Fibroblast of peridontal ligament (primary cell): ENCODE measurements around the gene ZNF583.

Experiments used
- DNase-seq: peaks from one replicate; pipeline ENCODE4 v3.0.0-alpha.2; 2010; ENCODE audit errors: extremely low read depth

ZNF583 gene

DNA sequence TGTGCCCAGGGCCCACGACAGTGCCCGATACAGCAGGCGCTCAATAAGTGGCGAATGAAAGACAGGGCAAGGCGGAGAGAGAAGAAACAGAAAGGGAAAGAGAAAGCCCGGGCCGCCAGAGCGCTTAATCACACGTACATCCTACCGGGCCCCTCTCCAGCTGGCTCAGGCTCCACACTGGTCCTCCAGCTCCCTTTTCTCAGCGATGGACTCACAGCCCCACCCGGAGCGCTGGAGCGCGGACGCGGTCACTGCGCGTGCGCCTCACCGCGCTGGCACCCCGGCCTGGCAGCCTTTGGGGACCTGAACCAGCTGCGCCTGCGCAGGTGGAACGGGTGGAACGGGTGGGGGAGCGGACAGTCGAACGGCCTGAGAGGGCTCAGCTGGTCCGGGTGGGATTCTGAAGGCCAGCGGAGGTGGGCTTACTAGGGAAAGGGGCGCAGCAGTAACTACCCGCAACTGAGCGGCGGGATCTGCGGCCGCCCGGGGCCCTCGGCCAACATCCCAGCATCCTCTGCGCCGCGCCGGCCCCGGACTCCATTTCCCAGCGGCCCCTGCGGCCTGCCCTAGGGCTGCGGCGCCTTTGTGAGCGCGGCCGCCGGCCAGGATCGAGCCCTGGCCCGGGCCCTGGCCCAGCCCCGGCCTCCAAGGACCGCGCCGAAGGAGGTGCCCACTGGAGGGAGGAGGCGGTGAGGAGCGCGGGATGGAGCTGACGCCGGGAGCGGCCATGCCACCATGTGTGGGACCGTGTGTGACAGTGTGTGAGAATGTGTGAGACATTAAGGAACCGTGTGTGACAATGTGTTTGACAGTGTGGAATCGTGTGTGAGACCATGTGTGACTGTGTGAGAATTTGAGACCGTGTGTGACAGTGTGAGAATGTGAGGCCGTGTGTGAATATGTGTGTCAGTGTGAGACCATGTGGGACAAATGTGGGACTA, at the start of gene ZNF583:
Gene ZNF583 (plus strand): TSS at position 569 of the 941 bp plus-strand sequence. CDS start 2,783 bp downstream, outside the sequence.
- peak; percentile 97 for DNase-seq

DNA sequence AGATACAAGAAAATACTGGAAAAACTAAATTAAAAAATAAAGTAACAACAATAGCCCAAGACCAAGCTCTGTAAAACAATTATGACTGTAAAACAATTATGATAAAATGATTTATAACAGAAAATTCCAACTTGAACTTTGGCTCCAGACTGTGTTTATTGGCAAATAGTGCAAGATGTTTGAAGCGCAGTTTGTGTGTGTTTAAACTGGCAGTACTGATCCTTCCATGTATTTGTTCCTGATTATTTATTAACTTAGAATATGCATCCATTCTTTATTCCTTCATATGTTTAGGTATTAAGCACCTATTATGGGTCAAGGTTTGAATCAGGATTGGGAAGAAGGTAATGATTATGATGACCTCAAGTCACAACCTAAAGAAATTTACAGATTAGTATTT, 48.6 kb upstream of the ZNF583 start:
- no peak for DNase-seq

DNA sequence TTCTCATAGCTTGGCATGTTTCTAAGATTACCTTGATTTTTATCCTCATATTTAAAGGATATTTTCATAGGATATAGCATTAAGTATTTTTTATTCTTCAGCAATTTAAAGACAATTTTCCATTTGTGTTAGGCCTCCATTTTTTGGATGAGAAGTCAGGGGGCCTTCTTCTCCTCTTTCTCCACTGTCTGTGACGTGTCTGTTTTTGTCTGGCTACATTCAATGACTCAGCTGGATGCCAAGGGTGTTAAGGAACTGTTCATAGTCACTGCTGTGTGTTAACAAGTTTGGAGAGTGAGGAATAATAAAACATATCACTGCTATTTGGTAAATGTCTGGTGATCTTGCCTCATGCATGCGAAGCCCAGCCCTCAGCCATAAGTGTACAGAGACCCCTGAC, 47.2 kb upstream of the ZNF583 start:
- no peak for DNase-seq

DNA sequence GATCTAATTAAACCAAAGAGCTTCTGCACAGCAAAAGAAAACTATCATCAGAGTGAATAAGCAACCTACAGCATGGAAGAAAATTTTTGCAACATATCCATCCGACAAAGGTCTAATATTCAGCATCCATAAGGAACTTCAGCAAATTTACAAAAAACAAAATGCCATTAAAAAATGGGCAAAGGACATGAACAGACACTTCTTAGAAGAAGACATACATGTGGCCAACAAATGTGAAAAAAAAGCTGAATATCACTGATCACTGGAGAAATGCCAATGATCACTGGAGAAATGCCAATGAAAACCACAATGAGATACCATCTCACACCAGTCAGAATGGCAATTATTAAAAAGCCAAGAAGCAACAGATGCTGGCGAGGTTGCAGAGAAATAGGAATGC, 43.3 kb upstream of the ZNF583 start:
- no peak for DNase-seq

DNA sequence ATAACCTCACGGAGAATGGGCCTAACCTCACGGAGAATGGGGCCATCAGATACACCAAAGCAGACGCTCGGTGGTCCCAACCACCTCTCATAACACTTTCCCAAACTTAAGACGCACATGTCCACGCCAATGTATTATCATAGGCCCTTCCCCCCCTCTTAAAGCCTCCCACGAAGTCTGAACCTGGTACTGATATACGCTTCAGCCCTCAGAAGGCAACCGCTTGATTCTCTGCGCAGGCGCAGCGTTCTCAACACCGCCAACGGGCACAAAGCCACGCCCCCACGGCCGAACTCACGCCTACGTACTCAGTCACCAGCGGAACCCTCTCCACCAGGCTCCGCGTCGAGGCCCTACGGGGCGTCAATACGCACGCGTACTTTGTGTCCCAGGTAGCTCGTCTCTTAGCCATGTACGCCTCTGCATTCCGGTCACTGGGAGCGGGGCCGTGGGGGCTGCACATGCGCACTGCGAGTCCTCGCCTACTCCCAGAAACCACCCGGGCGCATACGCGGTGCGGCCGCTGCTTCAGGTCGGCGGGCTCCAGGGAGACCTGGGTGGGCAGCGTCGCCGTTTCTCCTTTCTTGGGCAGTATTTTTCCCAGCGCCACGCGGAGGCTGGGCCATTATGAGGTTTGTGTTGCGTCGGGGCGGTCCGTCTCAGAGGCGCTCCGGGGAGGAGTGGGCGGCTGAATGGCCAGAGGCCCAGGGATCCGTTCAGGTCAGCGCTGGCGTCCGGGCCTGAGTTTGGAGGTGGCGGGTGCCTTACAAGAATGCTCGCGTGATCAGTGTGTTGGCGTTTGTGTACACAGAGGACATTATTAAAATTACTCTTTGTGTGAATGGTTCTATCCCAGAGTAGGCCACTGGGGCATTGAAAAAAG, 36.1 kb upstream of the ZNF583 start:
- peak; percentile 93 for DNase-seq

DNA sequence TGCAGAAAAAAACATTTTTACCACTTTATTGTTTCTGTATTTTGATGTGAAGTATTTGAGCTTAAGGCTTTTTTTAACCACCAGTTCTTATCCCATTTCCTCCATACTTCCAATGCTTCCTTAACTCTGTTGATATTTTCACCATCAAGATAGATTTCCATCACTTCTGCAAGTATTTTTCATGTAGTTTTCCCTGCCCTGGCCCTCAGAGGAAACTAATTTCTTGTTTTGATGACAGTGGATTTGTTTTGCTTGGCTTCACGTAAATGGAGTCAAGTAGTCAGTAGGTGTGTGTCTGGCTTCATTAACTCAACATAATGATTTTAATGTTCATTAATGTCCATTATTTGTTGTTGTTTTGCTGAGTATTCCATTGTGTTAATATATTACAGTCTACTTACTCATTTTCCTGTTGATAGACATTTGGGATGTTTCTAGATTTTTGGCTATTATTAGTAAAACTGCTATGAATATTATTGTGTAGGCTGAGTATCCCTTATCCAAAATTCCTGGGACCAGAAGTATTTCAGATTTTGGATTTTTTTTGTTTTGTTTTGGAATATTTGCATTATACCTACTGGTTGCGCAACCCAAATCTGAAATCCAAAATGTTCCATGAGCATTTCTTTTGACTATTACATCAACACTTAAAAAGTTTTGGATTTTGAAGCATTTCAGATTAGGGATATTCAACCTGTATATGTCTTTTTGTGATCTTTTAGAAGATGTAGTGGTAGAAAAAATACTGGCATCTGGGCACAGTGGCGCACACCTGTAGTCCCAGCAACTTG, 34.1 kb upstream of the ZNF583 start:
- DNase-seq = no peak

DNA sequence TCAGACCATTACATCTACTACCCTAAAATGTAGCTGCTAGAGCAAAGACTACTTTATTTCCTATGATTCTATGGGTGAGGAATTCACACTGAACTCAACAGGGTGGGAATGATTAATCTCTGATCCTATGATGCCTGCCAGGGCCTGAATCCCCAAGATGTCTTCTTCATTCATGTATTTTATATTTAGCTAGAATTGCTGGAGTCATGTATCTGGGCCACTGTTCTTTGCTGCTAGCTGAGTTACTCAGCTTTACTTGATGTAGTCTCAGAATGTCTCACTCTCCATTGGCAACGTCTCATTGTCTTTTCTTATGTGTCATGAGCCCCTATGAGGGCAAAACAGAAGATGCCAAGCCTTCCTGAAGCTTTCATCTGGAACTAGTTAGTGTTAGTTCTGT, 31.9 kb upstream of the ZNF583 start:
- DNase-seq = peak; percentile 9

DNA sequence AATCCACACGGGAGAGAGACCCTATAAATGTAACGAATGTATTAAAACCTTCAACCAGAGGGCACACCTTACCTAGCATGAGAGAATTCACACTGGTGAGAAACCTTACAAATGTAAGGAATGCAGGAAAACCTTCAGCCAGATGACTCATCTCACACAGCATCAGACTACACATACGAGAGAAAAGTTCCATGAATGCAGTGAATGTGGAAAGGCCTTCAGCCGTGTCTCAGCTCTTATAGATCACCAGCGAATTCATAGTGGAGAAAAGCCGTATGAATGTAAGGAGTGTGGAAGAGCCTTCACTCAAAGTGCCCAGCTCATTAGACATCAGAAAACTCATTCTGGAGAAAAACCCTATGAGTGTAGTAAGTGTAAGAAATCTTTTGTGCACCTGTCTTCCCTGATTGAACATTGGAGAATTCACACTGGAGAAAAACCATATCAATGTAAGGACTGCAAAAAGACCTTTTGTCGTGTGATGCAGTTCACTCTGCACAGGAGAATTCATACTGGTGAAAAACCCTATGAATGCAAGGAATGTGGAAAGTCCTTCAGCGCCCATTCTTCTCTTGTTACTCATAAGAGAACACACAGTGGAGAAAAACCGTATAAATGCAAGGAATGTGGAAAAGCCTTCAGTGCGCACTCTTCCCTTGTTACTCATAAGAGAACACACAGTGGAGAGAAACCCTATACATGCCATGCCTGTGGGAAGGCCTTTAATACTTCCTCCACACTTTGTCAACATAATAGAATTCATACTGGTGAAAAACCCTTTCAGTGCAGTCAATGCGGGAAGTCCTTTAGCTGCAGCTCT, 26.8 kb upstream of the ZNF583 start:
- DNase-seq = no peak

DNA sequence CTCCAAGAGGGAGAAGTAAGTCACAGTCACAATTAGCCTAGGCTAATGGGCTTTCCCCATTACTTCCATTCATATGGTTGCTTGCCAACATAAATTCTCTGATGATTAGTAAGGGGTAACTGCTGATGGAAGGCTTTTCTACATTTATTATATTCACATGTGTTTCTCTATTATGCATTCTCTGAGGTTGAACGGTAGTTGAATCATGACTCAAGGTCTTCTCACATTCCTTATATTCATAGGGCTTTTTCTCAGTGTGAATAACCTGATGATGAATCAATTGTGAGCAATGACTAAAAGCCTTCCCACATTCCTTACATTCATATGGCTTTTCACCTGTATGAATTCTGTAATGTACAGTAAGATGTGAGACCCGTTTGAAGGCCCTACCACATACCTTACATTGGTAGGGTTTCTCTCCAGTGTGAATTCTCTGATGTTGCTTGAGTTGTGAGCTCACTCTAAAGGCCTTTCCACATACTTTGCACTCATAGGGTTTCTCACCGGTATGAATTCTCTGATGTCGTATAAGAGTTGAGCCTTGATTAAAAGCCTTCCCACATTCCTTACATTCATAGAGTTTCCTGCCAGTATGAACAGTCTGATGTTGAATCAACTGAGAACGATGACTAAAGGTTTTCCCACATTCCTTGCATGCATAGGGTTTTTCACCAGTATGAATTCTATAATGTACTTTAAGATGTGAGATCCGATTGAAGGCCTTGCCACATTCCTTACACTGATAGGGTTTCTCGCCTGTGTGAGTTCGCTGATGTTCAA, 20.1 kb upstream of the ZNF583 start:
- no peak for DNase-seq

DNA sequence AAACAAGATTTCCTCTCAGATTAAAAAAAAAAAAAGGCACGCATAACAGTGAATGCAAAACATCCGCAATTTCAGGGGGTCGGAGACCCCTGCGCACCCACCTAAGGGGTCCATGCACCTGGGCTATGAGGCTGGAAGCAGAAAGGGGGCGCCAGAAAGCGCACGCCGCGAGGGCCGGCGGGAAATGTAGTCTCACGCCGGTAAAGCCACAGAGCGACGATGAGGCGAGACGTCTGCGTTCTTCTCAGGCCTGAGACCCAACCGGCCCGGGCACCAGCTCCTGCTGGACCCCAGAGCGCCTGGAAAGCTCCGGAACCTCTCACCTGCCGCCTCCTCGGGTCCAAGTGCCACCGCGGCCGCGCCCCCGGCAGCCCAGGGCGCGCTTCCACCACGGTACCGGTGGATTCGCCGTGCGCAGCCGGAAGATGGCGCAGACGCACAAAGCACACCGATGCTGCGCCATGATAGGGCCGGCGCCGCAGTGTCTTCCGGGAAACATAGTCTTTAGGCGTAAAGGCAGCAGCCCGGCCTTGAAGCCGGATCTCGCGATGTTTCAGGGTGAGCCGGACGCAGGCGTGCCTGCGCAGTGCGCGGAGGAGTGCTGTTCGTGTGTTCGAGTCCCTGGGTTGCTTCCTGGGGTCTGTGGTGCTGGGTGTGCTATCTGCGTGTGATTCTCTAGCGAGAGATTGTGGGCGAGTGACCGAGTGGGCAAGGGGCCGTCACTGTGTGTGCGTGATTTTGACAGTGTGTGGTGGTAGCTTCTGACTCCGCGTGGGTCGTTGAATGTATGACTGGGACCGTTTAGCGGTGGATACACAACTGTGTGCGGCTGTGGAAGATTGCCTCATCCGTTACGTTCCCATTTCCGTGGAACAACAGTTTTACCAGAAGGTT, 10.8 kb upstream of the ZNF583 start, which contains the start of gene ZNF582:
Gene ZNF582 (minus strand): TSS at position 416 of the 894 bp plus-strand sequence. CDS start 1,782 bp downstream, outside the sequence.
- peak; percentile 96 for DNase-seq

DNA sequence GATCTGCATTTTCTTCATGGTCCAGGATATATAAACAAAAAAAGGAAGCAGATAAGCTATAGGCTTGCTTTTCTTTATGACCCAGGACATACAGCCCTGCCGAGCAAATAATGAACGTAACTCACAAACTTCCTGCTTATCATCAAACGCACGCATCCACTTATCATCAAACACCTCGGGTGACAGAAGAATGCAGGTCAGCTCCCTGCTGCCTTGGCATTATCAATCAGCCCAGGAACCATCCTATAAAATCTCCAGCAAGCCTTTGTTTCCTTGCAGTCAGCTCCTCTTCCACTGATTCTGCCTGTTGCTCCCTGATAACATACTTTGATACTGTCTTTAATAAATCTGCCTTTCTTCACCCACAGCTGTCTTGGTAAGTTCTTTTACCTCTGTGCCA, 5.3 kb upstream of the ZNF583 start:
- DNase-seq = no peak

DNA sequence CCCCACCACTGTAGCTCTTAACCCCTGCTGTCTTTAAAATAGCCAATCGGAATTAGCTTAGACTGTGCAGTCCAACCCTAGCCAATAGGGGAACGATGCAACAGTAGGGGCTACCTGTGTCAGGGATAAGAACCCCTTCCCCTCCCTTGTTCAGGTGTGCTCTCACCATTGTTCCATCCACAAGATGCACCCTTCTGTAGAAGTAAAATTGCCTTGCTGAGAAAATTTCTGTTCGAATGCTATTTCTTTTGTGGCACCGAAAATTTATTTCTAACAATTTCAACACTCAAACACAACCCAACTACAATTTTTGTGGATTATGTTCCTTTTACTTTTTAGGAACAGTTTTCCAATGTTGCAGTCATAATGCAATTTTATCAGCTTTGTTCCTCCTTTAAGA, 3.6 kb upstream of the ZNF583 start:
- DNase-seq = no peak

DNA sequence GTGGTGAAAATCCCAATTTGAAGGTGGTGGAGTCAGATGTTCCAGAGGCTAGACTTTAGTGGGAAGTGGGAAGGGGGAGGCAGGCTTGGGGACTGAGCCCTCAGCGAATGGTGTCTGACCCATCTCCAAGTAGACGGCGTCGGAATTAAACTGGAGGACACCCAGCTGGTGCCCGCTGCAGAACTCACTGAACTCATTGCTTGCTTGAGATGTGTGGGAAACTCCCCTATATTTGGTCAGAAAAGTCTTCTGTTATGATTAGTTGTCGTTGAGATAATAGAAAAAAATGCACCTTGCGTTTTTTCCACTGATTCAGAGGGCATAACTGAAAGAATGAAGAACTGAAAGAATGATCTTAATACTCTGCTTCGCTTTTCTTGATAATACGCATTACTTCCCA, 871 bp upstream of the ZNF583 start:
- DNase-seq = no peak

DNA sequence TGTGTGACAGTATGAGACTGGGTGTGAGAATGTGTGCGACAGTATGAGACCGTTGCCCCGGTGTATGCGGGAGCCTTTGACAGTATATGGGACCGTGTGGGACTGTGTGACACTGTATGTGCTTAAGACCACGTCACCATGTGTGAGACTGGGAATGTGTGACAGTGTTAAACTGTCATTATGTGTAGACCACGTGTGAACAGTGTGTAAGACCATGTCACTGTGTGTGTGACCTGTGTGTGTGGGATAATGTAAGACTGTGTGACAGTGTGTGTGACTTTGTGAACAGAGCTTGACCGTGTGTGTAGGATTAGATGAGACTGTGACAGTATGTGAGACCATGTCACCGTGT, 549 bp downstream of the ZNF583 start:
- DNase-seq = no peak

DNA sequence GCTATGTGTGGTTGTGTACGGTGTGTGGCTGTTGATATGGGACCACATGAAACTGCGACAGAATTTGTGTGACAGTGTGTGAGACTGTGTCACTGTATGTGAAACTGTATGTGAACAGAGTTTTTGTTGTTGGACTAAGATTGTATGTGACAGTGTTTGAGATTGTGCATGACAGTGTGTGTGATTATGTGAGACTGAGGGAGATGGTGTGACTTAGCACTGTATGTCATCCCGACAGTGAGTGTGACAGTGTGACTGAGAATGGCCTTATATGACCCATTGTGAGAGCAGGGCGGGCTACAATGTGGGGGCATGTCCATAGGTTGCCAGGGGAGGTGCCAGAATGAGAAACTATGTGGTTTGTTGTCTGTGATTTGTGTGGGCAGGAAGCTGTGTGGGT, 930 bp downstream of the ZNF583 start:
- no peak for DNase-seq

DNA sequence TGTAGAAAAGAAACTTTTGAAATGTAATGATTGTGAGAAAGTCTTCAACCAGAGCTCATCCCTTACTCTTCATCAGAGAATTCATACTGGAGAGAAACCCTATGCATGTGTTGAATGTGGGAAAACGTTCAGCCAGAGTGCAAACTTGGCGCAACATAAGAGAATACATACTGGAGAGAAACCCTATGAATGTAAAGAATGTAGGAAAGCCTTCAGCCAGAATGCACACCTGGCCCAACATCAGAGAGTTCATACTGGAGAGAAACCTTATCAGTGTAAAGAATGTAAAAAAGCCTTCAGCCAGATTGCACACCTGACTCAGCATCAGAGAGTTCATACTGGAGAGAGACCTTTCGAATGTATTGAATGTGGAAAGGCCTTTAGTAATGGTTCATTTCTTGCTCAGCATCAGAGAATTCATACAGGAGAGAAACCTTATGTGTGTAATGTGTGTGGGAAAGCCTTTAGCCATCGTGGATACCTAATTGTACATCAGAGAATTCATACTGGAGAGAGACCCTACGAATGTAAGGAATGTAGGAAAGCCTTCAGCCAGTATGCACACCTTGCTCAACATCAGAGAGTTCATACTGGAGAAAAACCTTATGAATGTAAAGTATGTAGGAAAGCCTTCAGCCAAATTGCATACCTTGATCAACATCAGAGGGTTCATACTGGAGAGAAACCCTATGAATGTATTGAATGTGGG, 19.3 kb downstream of the ZNF583 start:
- no peak for DNase-seq

DNA sequence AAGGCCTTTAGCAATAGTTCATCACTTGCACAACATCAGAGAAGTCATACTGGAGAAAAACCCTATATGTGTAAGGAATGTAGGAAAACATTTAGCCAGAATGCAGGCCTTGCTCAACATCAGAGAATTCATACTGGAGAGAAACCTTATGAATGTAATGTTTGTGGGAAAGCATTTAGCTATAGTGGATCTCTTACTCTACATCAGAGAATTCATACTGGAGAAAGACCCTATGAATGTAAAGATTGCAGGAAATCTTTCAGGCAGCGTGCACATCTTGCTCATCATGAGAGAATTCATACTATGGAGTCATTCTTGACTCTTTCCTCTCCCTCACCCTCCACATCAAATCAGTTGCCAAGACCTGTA, 19.8 kb downstream of the ZNF583 start:
- no peak for DNase-seq

DNA sequence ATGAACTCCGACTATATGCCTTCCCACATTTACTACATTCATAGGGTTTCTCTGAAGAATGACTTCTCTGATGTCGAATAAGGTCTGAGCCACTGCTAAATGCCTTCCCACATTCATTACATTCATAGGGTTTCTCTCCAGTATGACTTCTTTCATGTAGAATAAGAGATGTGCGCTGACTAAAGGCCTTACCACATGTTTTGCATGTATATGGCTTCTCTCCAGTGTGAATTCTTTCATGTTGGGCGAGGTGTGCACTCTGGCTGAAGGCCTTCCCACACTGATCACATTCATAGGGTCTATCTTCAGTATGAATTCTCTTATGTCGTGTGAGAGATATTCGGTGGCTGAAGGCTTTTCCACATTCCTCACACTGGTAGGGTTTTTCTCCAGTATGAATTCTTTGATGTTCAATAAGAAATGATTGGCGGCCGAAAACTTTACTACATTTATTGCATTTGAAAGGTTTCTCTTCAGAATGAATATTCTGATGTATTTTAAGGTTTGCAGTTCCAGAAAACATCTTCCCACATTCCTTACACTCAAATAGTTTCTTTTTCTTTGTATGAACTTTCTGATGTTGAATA, 37.2 kb downstream of the ZNF583 start:
- DNase-seq = no peak
